HUES64 (cell line): Measurements from ENCODE around the gene MAGEC3.

Experiments used
- H3K27ac ChIP-seq: 2 replicates; pipeline ENCODE4 v1.7.0; 2013; ENCODE audit warnings: low read depth, low read length, inconsistent platforms
- H3K27me3 ChIP-seq: 2 replicates; pipeline ENCODE4 v1.6.1; 2013; ENCODE audit warnings: mild to moderate bottlenecking, low read length; ENCODE audit not compliant: insufficient read depth
- H3K36me3 ChIP-seq: 2 replicates; pipeline ENCODE4 v1.6.1; 2013; ENCODE audit warnings: mild to moderate bottlenecking, low read length; ENCODE audit not compliant: insufficient read depth
- H3K4me1 ChIP-seq: 2 replicates; pipeline ENCODE4 v1.6.1; 2013; ENCODE audit warnings: mild to moderate bottlenecking, low read length, moderate library complexity; ENCODE audit not compliant: insufficient read depth
- H3K4me3 ChIP-seq: 2 replicates; pipeline ENCODE4 v1.5.1; 2013; ENCODE audit warnings: mild to moderate bottlenecking, low read length, moderate library complexity
- H3K9ac ChIP-seq: 2 replicates; pipeline ENCODE4 v1.6.1; 2013; ENCODE audit warnings: mild to moderate bottlenecking, low read depth, low read length
- H3K9me3 ChIP-seq: 2 replicates; pipeline ENCODE4 v1.6.1; 2013; ENCODE audit warnings: low read depth, low read length; ENCODE audit not compliant: insufficient read depth
- WGBS: fragments of 150-250, 120-280 bp; methylation state at CpG from one replicate; pipeline ENCODE4 v1.1.7; 2013; ENCODE audit warnings: missing lambda C conversion rate; 5-methylcytosine and 5-hydroxymethylcytosine counted together

The MAGEC3 gene

GRCh38 chrX:141947350-141947749 lies 109.2 kb downstream of the MAGEC3 start:
- WGBS = 96% methylated on average over 2 of the region's 3 CpGs
- Histone ChIP-seq H3K9me3 (no peaks in the 10 kb centered on the region), H3K27ac (no peak overlapping the region), H3K4me1 (no peaks in the 10 kb centered on the region), H3K27me3 (no peaks in the 10 kb centered on the region), H3K4me3 (no peak overlapping the region), H3K36me3 (no peaks in the 10 kb centered on the region), H3K9ac (no peak overlapping the region)
